Mesenchymal stem cell (in vitro differentiated cells and primary cell): ENCODE measurements around the gene CEP97.
A peak's percentile ranks its signal among the peaks of the same experiment; 100 is the strongest.

ENCODE experiments used
- DNase-seq: peaks from one replicate; pipeline ENCODE4 v3.0.0-alpha.2; 2013
- H2AFZ ChIP-seq: one replicate; pipeline ENCODE4 v1.6.1; 2013; ENCODE audit warnings: low read depth, mild to moderate bottlenecking, control low read depth, inconsistent platforms, low read length, moderate library complexity
- H2AK5ac ChIP-seq: 2 replicates; pipeline ENCODE4 v1.6.1; 2013; ENCODE audit warnings: low read length, moderate library complexity, mild to moderate bottlenecking, inconsistent platforms; ENCODE audit not compliant: severe bottlenecking
- H2BK120ac ChIP-seq: one replicate; pipeline ENCODE4 v1.6.1; 2013; ENCODE audit warnings: low read depth, mild to moderate bottlenecking, inconsistent platforms, low read length, moderate library complexity
- H2BK12ac ChIP-seq, 2 experiments: one replicate each; pipeline ENCODE4 v1.6.1; 2013; ENCODE audit warnings: inconsistent platforms in 2 of 2, low read length in 2 of 2, mild to moderate bottlenecking in 2 of 2, moderate library complexity in 2 of 2, control low read depth in 1 of 2
- H2BK15ac ChIP-seq: one replicate; pipeline ENCODE4 v1.6.1; 2013; ENCODE audit warnings: mild to moderate bottlenecking, low read depth, inconsistent platforms; ENCODE audit not compliant: poor library complexity, severe bottlenecking
- H2BK5ac ChIP-seq: 2 replicates; pipeline ENCODE4 v1.6.1; 2013; ENCODE audit warnings: low read depth, mild to moderate bottlenecking, low read length, control low read depth, inconsistent platforms; ENCODE audit not compliant: poor library complexity, severe bottlenecking
- H3K14ac ChIP-seq, 2 experiments: one replicate each; pipeline ENCODE4 v1.6.1; 2013; ENCODE audit warnings: inconsistent platforms in 2 of 2, low read length in 2 of 2, control low read depth in 1 of 2, mild to moderate bottlenecking in 1 of 2, moderate library complexity in 1 of 2
- H3K18ac ChIP-seq, 2 experiments: one replicate each; pipeline ENCODE4 v1.6.1; 2013; ENCODE audit warnings: inconsistent platforms in 2 of 2, low read length in 2 of 2, control low read depth in 1 of 2, low read depth in 1 of 2, mild to moderate bottlenecking in 1 of 2
- H3K23ac ChIP-seq, 2 experiments: one replicate each; pipeline ENCODE4 v1.6.1; 2013; ENCODE audit warnings: inconsistent platforms in 2 of 2, low read length in 2 of 2, mild to moderate bottlenecking in 2 of 2, moderate library complexity in 2 of 2, control low read depth in 1 of 2
- H3K27ac ChIP-seq: 2 replicates; pipeline ENCODE4 v1.5.1; 2013; ENCODE audit warnings: mild to moderate bottlenecking, moderate library complexity, low read length, control low read depth, inconsistent platforms; ENCODE audit not compliant: poor library complexity, severe bottlenecking
- H3K27me3 ChIP-seq, 2 experiments: 2 replicates each; pipeline versions ENCODE4 v1.6.1 to v1.7.0; 2013; ENCODE audit warnings: low read length in 2 of 2, mild to moderate bottlenecking in 2 of 2, moderate library complexity in 2 of 2, control low read depth in 1 of 2, inconsistent platforms in 1 of 2; ENCODE audit not compliant: control insufficient read depth in 1 of 2, insufficient read depth in 1 of 2
- H3K36me3 ChIP-seq, 2 experiments: 2 replicates each; pipeline versions ENCODE4 v1.6.1 to v1.7.0; 2013; ENCODE audit warnings: low read length in 2 of 2, control low read depth in 1 of 2, inconsistent platforms in 1 of 2, low read depth in 1 of 2, mild to moderate bottlenecking in 1 of 2; ENCODE audit not compliant: insufficient read depth in 2 of 2, control insufficient read depth in 1 of 2
- H3K4ac ChIP-seq, 2 experiments: one replicate each; pipeline ENCODE4 v1.6.1; 2013; ENCODE audit warnings: inconsistent platforms in 2 of 2, low read length in 2 of 2, mild to moderate bottlenecking in 2 of 2, moderate library complexity in 2 of 2, control low read depth in 1 of 2, low read depth in 1 of 2
- H3K4me1 ChIP-seq: 2 replicates; pipeline ENCODE4 v1.6.1; 2013; ENCODE audit warnings: low read depth, low read length, control low read depth; ENCODE audit not compliant: control insufficient read depth, insufficient read depth
- H3K4me2 ChIP-seq: 2 replicates; pipeline ENCODE4 v1.6.1; 2013; ENCODE audit warnings: low read length, mild to moderate bottlenecking, inconsistent platforms; ENCODE audit not compliant: poor library complexity, severe bottlenecking
- H3K4me3 ChIP-seq, 2 experiments: 2 replicates each; pipeline versions ENCODE4 v1.5.1 to v1.7.0; 2013; ENCODE audit warnings: low read length in 2 of 2, mild to moderate bottlenecking in 2 of 2, control low read depth in 1 of 2, low read depth in 1 of 2; ENCODE audit not compliant: insufficient read depth in 1 of 2
- H3K79me1 ChIP-seq: replicated peaks from 2 replicates; pipeline ENCODE4 v1.6.1; 2013; ENCODE audit warnings: mild to moderate bottlenecking, control low read depth, low read length, inconsistent platforms; ENCODE audit not compliant: poor library complexity, severe bottlenecking
- H3K9ac ChIP-seq: 2 replicates; pipeline ENCODE4 v1.7.0; 2013; ENCODE audit warnings: mild to moderate bottlenecking, low read length, moderate library complexity
- H3K9me3 ChIP-seq: 2 replicates; pipeline ENCODE4 v1.7.0; 2013; ENCODE audit warnings: mild to moderate bottlenecking, low read length; ENCODE audit not compliant: control insufficient read depth
- H4K8ac ChIP-seq: one replicate; pipeline ENCODE4 v1.6.1; 2013; ENCODE audit warnings: inconsistent platforms, mild to moderate bottlenecking, low read length, moderate library complexity
- H4K91ac ChIP-seq: one replicate; pipeline ENCODE4 v1.6.1; 2013; ENCODE audit warnings: mild to moderate bottlenecking, low read length, inconsistent platforms
- WGBS: methylation state at CpG from one replicate; pipeline ENCODE4 v1.1.7; 2013; ENCODE audit warnings: mixed read lengths; 5-methylcytosine and 5-hydroxymethylcytosine counted together

The CEP97 gene

DNA sequence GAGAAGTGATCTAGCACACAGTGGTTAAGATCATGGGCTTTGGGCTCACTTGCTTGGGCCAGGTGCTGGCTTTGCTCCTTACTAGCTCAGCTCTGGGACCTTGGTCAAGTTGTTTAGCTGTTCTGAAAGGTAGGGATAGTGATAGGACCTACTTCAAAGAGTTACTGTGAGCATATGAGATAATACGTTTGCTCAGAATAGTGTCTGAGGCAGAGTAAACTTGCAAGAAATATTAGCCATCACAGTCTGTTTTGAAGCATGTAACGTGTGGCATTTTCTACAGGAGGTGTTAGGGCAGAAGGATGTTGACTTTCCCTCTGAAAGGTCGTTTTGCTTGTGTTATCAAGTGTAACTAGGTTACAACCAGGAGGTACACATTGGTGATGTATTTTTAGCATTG lies 90.4 kb downstream of the CEP97 start:
- H3K9me3 ChIP-seq = no peaks in the 10 kb centered on the region
- no peak overlapping the region for H3K14ac ChIP-seq
- H3K4me2 ChIP-seq = no peak overlapping the region
- H3K79me1 ChIP-seq = peaks cover 21% of the 10 kb centered on the region
- H3K4ac ChIP-seq = no peak overlapping the region
- H2BK5ac ChIP-seq = no peak overlapping the region
- H3K9ac ChIP-seq = peak overlapping the region; percentile 9
- H3K4me3 ChIP-seq = no peak overlapping the region
- H3K27ac ChIP-seq = no peak overlapping the region
- no peak overlapping the region for H2AFZ ChIP-seq
- WGBS = 85% methylated on average over 3 of the region's 3 CpGs
- H3K23ac ChIP-seq = no peak overlapping the region
- no peak overlapping the region for H2AK5ac ChIP-seq
- H3K18ac ChIP-seq = no peak overlapping the region
- H2BK15ac ChIP-seq = no peak overlapping the region
- no peak for DNase-seq
- no peak overlapping the region for H4K8ac ChIP-seq
- H3K27me3 ChIP-seq = no peaks in the 10 kb centered on the region
- peak overlapping the region in 1 of 2 experiments; percentile 52 for H2BK12ac ChIP-seq
- peaks cover 4% of the 10 kb centered on the region for H3K4me1 ChIP-seq
- H3K36me3 ChIP-seq = peaks cover 9 to 27% of the 10 kb centered on the region in 2 experiments
- H4K91ac ChIP-seq = no peak overlapping the region
- H2BK120ac ChIP-seq = no peak overlapping the region

- WGBS = 92% methylated on average over 2 of the region's 4 CpGs
- Histone ChIP-seq H3K9ac (no peak overlapping the region), H3K4me3 (no peak overlapping the region), H2BK15ac (no peak overlapping the region), H2BK12ac (no peak overlapping the region), H3K4ac (no peak overlapping the region), H3K14ac (no peak overlapping the region), H3K27me3 (no peaks in the 10 kb centered on the region), H3K36me3 (peaks cover 10 to 41% of the 10 kb centered on the region in 2 experiments), H3K9me3 (no peaks in the 10 kb centered on the region), H4K91ac (no peak overlapping the region), H3K4me1 (peaks cover 4% of the 10 kb centered on the region), H2AK5ac (no peak overlapping the region), H3K79me1 (peaks cover 18% of the 10 kb centered on the region), H3K18ac (no peak overlapping the region), H3K4me2 (no peak overlapping the region), H2BK120ac (no peak overlapping the region), H2AFZ (no peak overlapping the region), H2BK5ac (no peak overlapping the region), H4K8ac (no peak overlapping the region), H3K27ac (no peak overlapping the region), H3K23ac (no peak overlapping the region)
- DNase-seq = no peak
These were observed 92.1 kb downstream of the CEP97 start for GRCh38 chr3:101816215-101817149.

- Histone ChIP-seq H3K4me2 (no peak overlapping the region), H2BK5ac (no peak overlapping the region), H2AK5ac (no peak overlapping the region), H3K4me3 (no peak overlapping the region), H3K27ac (no peak overlapping the region), H3K14ac (no peak overlapping the region), H3K27me3 (no peaks in the 10 kb centered on the region), H4K91ac (no peak overlapping the region), H3K79me1 (peaks cover 22% of the 10 kb centered on the region), H3K4me1 (peaks cover 3% of the 10 kb centered on the region), H2BK12ac (no peak overlapping the region), H3K18ac (no peak overlapping the region), H4K8ac (no peak overlapping the region), H2AFZ (no peak overlapping the region), H2BK15ac (no peak overlapping the region), H2BK120ac (no peak overlapping the region), H3K4ac (no peak overlapping the region), H3K9ac (no peak overlapping the region), H3K23ac (no peak overlapping the region), H3K36me3 (peaks cover 13 to 50% of the 10 kb centered on the region in 2 experiments), H3K9me3 (no peaks in the 10 kb centered on the region)
- 95% methylated on average over 5 of the region's 5 CpGs for WGBS
- no peak for DNase-seq
These were observed 93.6 kb downstream of the CEP97 start for GRCh38 chr3:101817992-101818391.

DNA sequence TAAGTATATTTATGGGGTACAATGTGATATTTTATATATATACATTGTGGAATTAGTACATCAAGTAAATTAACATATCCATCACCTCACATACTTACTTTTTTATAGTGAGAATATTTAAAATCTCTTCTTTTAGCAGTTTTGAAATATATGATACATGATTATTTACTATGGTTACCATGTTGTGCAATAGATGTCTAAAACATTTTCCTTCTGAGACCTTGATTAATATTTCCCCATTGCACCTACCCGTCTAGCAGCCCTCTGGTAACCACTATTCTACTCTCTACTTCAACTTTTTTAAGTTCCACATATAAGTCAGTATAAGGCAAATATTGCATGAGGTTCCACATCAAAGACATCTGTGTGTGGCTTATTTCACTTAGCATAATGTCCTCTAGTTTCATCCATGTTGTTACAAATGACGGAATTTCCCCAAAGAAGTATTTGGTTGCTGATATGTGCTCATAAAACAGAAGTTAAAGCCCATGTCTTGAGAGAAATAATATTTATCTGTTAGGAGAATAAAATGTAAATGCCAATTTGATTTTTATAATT lies 95.3 kb downstream of the CEP97 start:
- Histone ChIP-seq H2BK12ac (no peak overlapping the region), H3K14ac (no peak overlapping the region), H3K4ac (no peak overlapping the region), H4K91ac (no peak overlapping the region), H3K4me2 (no peak overlapping the region), H3K27ac (no peak overlapping the region), H3K4me3 (no peak overlapping the region), H3K23ac (no peak overlapping the region), H3K4me1 (peaks cover 2% of the 10 kb centered on the region), H3K9ac (no peak overlapping the region), H2BK5ac (no peak overlapping the region), H2BK120ac (no peak overlapping the region), H4K8ac (no peak overlapping the region), H3K18ac (no peak overlapping the region), H2AFZ (no peak overlapping the region), H3K36me3 (peaks cover 13 to 50% of the 10 kb centered on the region in 2 experiments), H3K79me1 (peaks cover 23% of the 10 kb centered on the region), H2AK5ac (no peak overlapping the region), H3K27me3 (no peaks in the 10 kb centered on the region), H3K9me3 (no peaks in the 10 kb centered on the region), H2BK15ac (no peak overlapping the region)
- 100% methylated on average over 1 of the region's 2 CpGs for WGBS
- DNase-seq = no peak
